RWPE1 (cell line): ENCODE data around the gene TMEM44.
A peak's percentile ranks its signal among the peaks of the same experiment; 100 is the strongest.

Source experiments
- CTCF ChIA-PET: fragments of 350-600 bp; sonication (Branson Sonifier 250); formaldehyde crosslinking; extraction: SDS; loops from one replicate; lab custom pipeline; 2021; lab: Yijun Ruan, JAX
- POLR2A ChIA-PET: fragments of 400-600 bp; formaldehyde crosslinking; extraction: SDS; loops from one replicate; lab custom pipeline; 2020; ENCODE audit warnings: antibody characterized with exemption; ENCODE audit not compliant: low non-redundant PET; lab: Yijun Ruan, JAX
- DNase-seq: peaks from one replicate; pipeline ENCODE4 v3.0.0; 2012; ENCODE audit warnings: low spot score
- H3K27ac ChIP-seq: fragments of 450-650 bp; 2 replicates; pipeline ENCODE4 v1.5.1; 2017
- CTCF ChIP-seq: fragments of 450-650 bp; conservative IDR thresholded peaks from 2 replicates; pipeline ENCODE4 v1.5.1; 2017; ENCODE audit warnings: low read depth, mild to moderate bottlenecking

TMEM44 gene

GRCh38 chr3:194559530-194559929, 73.7 kb downstream of the TMEM44 start:
- TF ChIP-seq CTCF = no peak
- DNase-seq = no peak
- ChIA-PET POLR2A (no interaction called here), CTCF (no interaction called here)
- H3K27ac ChIP-seq = no peak overlapping the region

GRCh38 chr3:194556086-194557056, 76.8 kb downstream of the TMEM44 start:
- no peak for TF ChIP-seq CTCF
- ChIA-PET POLR2A (no interaction called here), CTCF (interaction anchor here (0.7 kb wide), 1 partner anchor 102 kb away, joined by 5 read pairs; no protein-coding TSS in a partner anchor)
- peak overlapping the region; percentile 55 for H3K27ac ChIP-seq
- no peak for DNase-seq

DNA sequence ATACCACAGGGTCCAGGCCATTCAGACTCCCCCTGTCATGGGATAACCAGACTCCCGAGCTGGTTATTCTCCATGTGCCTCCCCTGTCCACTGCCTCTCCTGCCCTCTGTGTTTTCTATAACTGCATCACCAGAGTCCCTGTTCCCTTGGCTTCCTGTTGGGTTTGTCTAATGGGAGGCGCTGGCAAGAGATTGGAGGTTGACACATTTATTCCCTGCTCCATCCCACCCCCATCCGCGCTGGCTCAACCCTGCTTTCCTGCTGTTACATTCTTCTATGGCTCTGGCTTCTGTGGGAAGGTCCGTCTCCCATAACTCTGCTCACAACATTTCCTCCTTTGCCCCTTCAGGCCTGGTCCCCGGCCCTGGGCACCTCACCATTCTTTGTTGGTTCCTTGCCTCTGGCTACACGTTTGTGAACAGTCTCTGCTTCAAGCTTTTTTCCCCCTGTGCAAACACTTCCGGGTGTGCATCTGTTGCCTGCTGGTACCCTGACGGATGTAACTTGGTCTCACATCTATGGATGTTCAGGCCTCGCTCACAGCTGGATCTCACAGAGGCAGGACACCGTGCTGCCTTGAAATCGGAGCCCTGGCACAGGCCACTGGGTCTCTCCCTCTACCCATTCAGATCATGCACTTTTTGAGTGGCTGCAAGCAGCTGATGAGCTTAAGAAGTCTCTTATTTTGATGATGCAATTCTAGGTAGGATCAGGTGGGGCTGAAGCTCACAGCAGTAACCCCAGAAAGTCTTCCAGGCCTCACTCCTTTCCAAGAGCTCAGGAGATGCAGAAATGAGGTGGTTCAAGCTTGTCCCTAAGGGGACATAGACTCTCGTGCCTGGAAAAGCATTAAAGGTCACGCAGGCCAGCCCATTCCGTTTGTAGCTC, 77.8 kb downstream of the TMEM44 start:
- ChIA-PET CTCF (interaction anchor here (0.6 kb wide), 1 partner anchor 16 kb away, joined by 3 read pairs; no protein-coding TSS in a partner anchor), POLR2A (no interaction called here)
- no peak for TF ChIP-seq CTCF
- no peak for DNase-seq
- peak overlapping the region; percentile 55; the same call in 1 of the 2 replicates for H3K27ac ChIP-seq

GRCh38 chr3:194554473-194555123, 78.6 kb downstream of the TMEM44 start:
- POLR2A ChIA-PET = no interaction called here

DNA sequence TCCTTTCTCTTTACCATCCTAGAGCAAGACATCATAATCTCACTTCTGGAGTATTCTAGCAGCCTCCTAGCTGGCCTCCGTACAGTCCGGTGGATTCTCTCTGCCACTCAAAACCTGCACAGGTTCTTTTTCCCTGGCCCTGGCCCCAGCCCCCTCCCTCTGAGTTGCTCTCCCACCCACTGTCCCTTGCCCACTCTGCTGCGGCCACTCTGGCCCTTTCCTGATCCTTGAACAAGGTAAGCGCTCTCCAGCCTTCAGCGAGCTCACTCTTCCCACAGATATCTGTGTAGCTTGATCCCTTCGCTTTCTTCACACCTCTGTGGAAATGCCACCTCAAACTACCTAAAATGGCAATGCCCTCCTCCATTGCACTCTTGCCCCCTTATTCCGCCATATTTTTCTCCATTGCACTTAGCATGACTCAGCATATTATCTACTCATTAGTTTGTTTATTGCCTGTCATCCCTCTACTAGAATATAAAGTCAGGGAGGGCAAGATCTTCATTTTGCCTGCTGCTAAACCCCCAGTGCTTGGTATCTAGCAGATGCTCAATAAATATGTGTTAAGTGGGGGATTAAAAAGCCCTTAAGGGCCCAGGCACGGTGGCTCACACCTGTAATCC, 80.8 kb downstream of the TMEM44 start:
- H3K27ac ChIP-seq = no peak overlapping the region
- no peak for TF ChIP-seq CTCF
- POLR2A ChIA-PET = no interaction called here
- CTCF ChIA-PET = no interaction called here
- no peak for DNase-seq

More at GRCh38 chr3:194554473-194555123, 78.6 kb downstream of the TMEM44 start:
- no peak overlapping the region for H3K27ac ChIP-seq
- DNase-seq = no peak
- no peak for TF ChIP-seq CTCF
- CTCF ChIA-PET = interaction anchor here (0.6 kb wide), 1 partner anchor 16 kb away, joined by 3 read pairs; no protein-coding TSS in a partner anchor
